Fibroblast of peridontal ligament (primary cell): ENCODE measurements around the gene MSGN1.
A peak's percentile ranks its signal among the peaks of the same experiment; 100 is the strongest.
"Not testable (repeated sequence)": the region's sequence is repeated elsewhere in the genome, so short reads cannot be mapped to it uniquely, and the experiment has no call there.

ENCODE experiments used
- DNase-seq: peaks from one replicate; pipeline ENCODE4 v3.0.0-alpha.2; 2010; ENCODE audit errors: extremely low read depth

MSGN1 gene

GRCh38 chr2:17805166-17805565 lies 11.1 kb upstream of the MSGN1 start:
- DNase-seq = no peak

- DNase-seq = no peak
Observed at GRCh38 chr2:17805717-17806363, 10.4 kb upstream of the MSGN1 start.

DNA sequence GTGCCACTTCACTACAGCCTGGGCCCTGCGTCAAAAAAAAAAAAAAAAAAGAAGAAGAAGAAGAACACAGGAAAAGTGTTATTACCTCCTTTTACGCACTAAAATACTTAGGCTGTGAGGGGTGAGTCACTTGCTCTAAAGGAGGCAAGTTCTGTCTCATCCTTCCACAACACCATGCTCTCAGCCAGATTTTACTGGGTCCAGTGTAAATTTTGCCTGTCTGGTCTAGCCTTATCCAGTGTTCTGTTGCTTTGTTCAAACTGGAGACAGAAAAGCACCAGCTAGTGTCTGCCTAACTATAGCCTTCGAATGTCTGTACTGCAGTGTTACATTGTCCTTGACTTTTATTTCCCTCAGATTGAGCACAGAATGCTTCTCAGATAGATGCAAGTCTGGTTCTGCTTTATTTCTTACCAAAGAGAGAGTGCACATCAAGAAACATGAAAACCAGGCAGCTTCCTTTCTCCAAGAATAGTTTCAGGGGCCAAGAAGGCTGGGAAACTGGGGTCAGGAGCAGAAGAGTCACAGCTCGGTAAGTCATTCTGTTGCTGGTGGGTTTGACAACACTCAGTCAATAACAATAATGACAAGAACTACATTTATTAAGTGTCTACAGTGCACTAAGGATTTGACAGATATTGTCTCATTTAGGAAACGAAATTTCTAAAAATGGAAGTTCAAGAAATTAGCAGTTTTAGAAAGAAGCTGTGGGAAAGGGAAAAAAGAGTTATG lies 3.1 kb upstream of the MSGN1 start:
- peak; percentile 64 for DNase-seq

DNA sequence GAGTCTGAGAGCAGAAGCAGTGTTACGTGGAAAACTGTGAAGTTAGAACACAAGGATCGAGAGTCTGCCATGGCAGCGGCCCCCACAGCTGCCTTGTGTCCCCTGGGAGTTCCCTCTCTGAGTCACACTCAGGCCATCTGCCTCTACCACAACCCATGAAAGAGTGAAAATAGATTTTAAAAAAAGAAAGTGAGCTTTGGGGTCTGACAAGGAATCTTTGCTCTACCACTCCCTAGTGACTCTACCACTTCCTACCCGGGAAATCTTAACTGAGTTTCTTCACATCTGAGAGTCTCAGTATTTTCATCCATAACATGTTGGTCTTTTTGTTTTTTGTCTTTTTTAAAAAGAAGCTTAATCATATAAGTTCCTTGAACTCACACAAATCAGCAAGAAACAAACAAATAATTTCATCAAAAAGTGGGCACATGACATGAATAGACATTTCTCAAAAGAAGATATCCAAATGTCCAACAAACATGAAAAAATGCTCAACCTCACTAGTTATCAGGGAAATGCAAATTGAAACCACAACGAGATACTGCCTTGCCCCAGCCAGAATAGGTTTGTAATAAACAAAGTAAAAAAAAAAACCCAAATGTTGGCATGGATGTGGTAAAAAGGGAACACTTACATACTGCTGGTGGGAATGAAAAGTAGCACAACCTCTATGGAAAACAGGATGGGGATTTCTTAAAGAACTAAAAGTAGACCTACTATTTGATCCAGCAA lies 2.4 kb upstream of the MSGN1 start:
- peak; percentile 72 for DNase-seq

- no peak for DNase-seq
Observed at GRCh38 chr2:17814601-17815000, 1.7 kb upstream of the MSGN1 start.

DNA sequence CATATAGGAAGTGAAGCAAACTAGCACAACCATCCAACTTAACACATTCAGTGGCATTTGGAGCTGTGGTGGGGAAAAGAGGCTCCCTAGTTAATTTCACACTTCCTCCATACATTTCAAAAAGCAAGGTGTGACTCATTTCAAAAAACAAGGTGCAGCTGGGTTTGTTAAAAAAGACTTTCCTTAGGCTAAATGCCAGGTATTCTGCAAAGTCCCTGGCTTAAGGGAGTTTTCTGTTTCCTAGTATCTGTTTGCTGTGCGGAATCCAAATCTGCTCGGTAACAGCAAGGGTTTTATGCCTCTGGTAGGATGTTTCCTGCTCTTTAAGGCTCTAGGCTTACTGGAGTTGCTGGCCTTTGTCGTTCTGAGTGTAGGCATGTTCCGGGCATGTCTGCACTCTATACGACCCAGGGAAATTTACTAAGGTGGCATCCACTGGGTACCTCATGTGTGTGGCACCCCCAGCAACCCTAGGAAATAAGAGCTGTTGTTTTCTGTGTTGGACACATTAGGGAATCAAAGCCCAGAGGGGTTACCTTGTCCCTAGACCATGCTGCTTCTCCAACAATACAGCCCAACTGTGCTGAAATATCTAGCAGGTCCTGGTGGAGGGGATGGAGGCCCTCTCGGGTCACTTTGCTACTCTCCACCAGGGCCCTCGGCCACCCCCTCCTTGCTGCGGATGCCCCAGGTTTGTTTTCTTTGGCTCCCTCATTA lies 634 bp upstream of the MSGN1 start:
- DNase-seq = no peak

GRCh38 chr2:17818235-17818815 lies 2.1 kb downstream of the MSGN1 start:
- no peak for DNase-seq

DNA sequence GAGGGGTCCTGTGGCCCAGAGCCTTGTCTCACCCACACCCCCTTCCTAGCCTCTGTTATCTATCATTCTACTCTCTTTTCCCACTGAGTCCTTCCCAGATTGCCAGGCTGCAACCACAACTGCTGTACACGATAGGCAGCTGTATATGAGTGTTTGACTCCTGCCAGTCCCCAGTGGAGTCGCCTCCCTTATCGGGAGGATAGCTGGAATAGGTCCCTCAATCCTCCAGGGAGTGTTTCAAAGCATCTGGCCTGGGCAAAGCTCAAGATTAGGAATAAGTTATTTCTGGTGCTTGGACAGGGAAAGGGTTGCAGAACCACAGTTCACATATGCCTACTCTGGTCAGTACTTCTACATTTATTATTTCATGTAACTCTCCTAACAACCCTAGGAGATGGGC lies 4.8 kb downstream of the MSGN1 start:
- DNase-seq = no peak

GRCh38 chr2:17821535-17822444 lies 5.5 kb downstream of the MSGN1 start:
- DNase-seq = no peak

- DNase-seq = no peak
Observed at GRCh38 chr2:17822445-17823117, 6.3 kb downstream of the MSGN1 start.

DNA sequence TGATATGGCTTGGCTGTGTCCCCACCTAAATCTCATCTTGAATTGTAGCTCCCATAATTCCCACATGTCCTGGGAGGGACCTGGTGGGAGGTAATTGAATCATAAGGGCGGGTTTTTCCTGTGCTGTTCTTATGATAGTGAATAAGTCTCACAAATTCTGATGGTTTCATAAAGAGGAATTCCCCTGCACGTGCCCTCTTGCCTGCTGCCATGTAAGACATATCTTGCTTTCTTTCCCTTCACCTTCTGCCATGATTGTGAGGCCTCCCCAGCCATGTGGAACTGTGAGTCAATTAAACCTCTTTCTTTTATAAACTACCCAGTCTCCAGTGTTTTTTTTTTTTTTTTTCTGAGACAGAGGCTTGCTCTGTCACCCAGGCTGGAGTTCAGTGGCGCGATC lies 7.4 kb downstream of the MSGN1 start:
- not testable (repeated sequence) for DNase-seq

GRCh38 chr2:17827316-17827715 lies 11.1 kb downstream of the MSGN1 start:
- DNase-seq = no peak

DNA sequence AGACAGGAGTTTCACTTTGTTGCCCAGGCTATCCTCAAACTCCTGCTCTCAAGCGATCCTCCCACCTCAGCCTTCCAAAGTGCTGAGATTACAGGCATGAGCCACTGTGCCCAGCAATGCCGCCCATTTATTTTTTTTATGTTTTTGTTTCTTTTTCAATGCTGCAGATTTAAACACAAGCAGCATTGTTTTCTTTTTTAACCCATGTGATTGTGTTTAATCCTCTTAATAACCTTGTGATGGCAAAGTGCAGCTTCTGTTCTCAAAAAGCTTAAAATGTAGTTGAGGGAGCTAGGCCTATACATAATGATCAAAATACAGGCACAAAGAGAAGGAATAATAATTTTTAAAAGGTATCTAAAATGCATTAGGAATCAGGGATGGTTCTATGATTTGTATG lies 11.5 kb downstream of the MSGN1 start:
- no peak for DNase-seq

DNA sequence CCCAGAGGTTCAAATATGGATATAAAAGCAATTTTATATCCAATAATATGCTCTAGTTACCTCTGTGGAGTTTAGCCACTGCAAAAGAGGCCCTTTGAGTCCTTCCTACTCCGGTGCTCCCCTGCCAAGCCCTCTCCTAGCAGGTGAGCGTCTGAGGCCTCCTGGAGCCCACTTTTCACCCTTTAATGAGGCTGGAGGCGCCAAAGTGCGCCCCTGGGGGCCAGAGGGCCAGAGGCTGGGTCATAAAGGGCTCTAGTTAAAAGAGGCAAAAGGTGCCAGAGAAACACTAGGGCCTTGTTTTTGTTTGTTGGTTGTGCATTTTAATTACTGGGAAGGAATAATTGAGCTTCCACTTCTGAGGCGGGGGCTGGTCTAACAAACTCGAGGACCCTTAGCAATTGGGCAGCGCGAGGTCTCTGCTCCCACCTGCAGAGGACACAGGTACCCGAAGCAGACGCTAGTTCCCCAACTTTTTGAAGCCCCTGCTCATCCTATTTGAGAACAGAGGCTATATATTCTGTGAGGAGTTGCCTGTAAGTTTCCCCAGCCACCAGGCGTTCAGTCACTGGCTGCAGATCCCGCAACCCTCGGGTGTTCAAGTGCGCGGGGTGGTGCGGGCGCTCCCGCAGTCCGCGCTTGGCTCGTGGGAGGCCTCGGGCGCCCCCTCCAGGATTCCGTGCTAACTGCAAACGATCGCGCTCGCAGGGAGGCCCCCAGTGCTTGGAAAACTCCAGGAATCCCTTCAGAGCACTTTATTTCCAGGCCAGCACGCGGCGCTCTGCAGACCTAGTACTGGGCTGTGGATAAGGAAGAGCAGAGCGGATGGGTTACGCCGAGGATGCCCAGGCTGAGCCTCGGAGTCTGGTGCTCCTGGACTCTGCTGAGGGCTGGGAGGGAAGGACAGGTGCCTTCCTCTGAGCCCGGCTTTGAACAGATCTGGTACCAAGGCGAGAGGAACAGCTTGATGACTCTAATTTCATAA lies 14.1 kb downstream of the MSGN1 start:
- peak; percentile 71 for DNase-seq

DNA sequence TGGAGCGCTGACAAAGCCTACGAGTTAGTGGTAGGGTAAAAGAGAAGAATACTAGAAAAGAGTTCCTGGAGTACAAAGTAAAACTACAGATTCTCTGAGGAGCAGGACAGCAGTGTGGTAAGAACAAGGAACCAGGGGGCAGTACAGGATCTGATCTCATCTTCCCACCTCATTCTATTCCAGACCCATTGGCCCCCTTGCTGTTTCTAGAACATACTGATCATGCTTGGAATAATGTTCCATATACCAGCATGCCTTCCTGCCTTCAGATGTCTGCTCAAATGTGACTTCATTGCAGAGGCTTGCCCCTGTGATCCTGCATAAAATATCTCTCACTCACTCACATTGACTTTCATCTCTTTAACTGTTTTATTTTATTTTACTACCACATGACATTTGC lies 19.3 kb downstream of the MSGN1 start:
- DNase-seq = no peak

DNA sequence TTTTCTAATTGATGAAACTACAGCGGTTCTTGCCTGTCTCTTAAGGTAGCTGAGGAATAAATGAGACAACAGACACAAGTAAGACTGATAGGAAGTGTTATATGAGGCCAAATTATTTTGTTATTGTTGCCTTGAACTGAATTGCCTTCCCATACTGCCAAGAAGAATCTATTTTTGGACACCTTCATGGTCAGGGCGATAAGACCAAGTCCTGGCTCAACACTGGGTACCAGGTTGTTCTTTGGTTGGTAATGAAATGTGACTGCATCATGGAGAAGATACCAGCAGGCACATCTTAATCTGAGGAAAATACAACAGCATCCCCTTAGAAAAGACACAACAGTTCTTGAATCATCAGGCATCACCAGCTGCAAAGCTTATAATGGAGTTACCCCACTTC lies 23.7 kb downstream of the MSGN1 start:
- DNase-seq = no peak

DNA sequence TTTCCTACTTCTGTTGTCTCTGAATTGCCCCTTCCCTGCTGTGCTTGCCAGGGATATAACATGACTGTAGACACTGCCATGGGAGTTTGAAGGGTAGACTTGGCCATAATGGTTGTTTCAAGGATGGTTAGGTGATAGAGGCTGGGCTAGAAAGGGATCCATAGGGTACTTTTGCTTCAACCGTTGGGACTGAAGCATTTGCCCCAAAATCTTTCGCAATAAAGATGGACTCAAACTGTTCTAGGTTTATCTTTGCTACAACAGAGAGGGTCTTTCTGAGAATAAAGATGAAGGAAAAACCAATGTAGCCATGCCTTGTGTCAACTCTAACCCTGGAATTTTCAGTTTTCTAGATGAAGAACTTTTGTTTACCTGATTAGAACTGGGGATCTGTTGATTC lies 27.2 kb downstream of the MSGN1 start:
- DNase-seq = no peak

DNA sequence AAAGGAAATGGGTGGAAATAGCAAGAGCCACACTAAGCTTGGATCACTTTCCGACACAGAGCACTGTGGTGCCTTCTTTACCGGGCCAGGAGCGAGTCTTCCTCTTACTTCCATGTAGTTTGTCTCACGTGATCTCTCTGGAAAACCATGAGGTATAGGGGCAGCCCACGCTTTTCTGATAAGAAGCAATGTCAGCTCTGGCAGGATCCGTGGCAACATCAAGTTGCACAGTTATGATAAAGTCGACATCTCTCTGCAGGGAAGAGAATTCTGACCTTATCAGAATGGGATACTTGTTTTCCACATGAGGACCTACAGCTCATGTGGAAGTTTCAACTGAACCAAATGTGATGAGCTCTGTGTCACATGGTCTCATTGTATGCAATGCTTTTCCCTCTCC lies 29.5 kb downstream of the MSGN1 start:
- DNase-seq = no peak

- DNase-seq = no peak
Observed at GRCh38 chr2:17846676-17847075, 30.4 kb downstream of the MSGN1 start.
